GM12891 (cell line): ENCODE data around the gene SIL1.
A peak's percentile ranks its signal among the peaks of the same experiment; 100 is the strongest.

Source experiments
- DNase-seq: peaks from one replicate; pipeline ENCODE4 v3.0.0; 2011; ENCODE audit warnings: low spot score; ENCODE audit not compliant: insufficient read length
- FAIRE-seq: peaks from 2 replicates; lab custom pipeline; 2011; peaks lifted over from hg19 to GRCh38; lab: Jason Lieb, UNC
- PAX5 ChIP-seq: IDR thresholded peaks from 2 replicates; pipeline ENCODE4 v1.6.1; 2011; ENCODE audit warnings: low read length, moderate library complexity, mild to moderate bottlenecking; ENCODE audit not compliant: insufficient read depth, severe bottlenecking
- POLR2A ChIP-seq: IDR thresholded peaks from 2 replicates; pipeline ENCODE4 v1.6.1; 2011; ENCODE audit warnings: low read depth, low read length, control low read depth
- POLR2AphosphoS5 ChIP-seq: IDR thresholded peaks from 2 replicates; pipeline ENCODE4 v1.6.1; 2011; ENCODE audit warnings: low read depth, low read length, control low read depth
- POU2F2 ChIP-seq: IDR thresholded peaks from 2 replicates; pipeline ENCODE4 v1.6.1; 2011; ENCODE audit warnings: low read depth, mild to moderate bottlenecking, control low read depth, low read length, moderate library complexity
- SPI1 ChIP-seq: IDR thresholded peaks from 2 replicates; pipeline ENCODE4 v1.6.1; 2011; ENCODE audit warnings: low read depth, low read length, control low read depth
- TAF1 ChIP-seq: IDR thresholded peaks from 2 replicates; pipeline ENCODE4 v1.6.1; 2011; ENCODE audit warnings: low read depth, low read length, control low read depth

SIL1 gene

DNA sequence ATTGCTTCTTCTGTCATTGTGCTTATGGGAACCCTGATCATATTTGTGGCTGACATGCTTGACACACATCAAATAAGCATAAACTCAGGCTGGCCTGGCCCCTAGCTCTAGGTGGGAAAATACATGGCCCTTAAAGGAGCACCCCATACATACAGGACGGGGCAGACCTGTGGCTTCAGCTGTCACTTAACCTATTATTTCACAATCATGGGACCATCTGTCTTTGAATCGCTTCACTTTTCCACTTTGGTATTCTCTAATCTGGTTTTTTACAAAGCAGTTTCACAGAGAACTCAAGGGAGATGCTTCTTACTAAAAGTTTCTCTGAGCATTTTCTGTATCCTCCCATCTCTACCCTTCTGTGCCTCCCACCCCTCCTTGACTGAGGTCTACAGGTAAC, 288.4 kb downstream of the SIL1 start:
- FAIRE-seq (no peak), DNase-seq (no peak)
- TF ChIP-seq POLR2AphosphoS5 (no peak), POLR2A (no peak), POU2F2 (no peak), PAX5 (no peak), TAF1 (no peak), SPI1 (no peak)

DNA sequence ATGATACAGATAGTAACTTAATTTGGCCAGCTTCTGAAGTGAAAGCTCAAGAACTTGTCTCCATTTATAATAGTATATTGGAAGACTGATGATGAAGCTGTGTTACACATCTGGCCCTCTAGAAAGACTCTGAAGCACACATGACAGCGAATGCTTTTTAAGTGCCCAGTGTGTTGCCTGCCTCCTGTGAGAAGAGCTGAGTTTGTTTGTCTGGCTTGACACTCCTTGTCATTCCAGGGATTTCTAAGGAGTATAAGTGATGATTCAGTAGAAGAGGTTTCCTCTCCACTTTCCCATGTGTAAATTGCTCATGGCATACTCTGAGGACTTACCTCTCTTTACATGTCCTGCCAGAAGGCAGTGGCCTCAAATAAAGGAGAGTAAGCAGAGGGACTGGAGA, 292.6 kb downstream of the SIL1 start:
- TF ChIP-seq PAX5, result no peak
- no peak for TF ChIP-seq POU2F2
- no peak for TF ChIP-seq POLR2A
- no peak for TF ChIP-seq TAF1
- TF ChIP-seq POLR2AphosphoS5, result no peak
- TF ChIP-seq SPI1, result no peak
- FAIRE-seq, result no peak

GRCh38 chr5:138903130-138903775, 294.9 kb downstream of the SIL1 start:
- DNase-seq (no peak), FAIRE-seq (no peak)
- TF ChIP-seq TAF1 (no peak), POLR2AphosphoS5 (no peak), POLR2A (no peak), SPI1 (no peak), POU2F2 (no peak), PAX5 (no peak)

More for the DNA sequence above, 292.6 kb downstream of the SIL1 start:
- DNase-seq, result no peak

- DNase-seq (no peak), FAIRE-seq (no peak)
- TF ChIP-seq POLR2AphosphoS5, result no peak
- TF ChIP-seq TAF1, result no peak
- TF ChIP-seq PAX5, result no peak
- TF ChIP-seq POU2F2, result no peak
- no peak for TF ChIP-seq POLR2A
- no peak for TF ChIP-seq SPI1
Observed at GRCh38 chr5:138901716-138902115, 296.5 kb downstream of the SIL1 start.

GRCh38 chr5:138900281-138900965, 297.7 kb downstream of the SIL1 start:
- FAIRE-seq (no peak), DNase-seq (peak; percentile 25)
- TF ChIP-seq POLR2A, result no peak
- TF ChIP-seq PAX5, result no peak
- no peak for TF ChIP-seq SPI1
- no peak for TF ChIP-seq POLR2AphosphoS5
- no peak for TF ChIP-seq TAF1
- TF ChIP-seq POU2F2, result no peak

- no peak for TF ChIP-seq POU2F2
- TF ChIP-seq POLR2AphosphoS5, result no peak
- no peak for TF ChIP-seq PAX5
- TF ChIP-seq TAF1, result no peak
- no peak for TF ChIP-seq SPI1
- no peak for TF ChIP-seq POLR2A
- FAIRE-seq (no peak), DNase-seq (no peak)
Observed at GRCh38 chr5:138898742-138899141, 299.4 kb downstream of the SIL1 start.

- FAIRE-seq (no peak), DNase-seq (no peak)
- no peak for TF ChIP-seq PAX5
- no peak for TF ChIP-seq POU2F2
- no peak for TF ChIP-seq POLR2A
- no peak for TF ChIP-seq POLR2AphosphoS5
- TF ChIP-seq SPI1, result no peak
- TF ChIP-seq TAF1, result no peak
Observed at GRCh38 chr5:138898299-138898698, 299.9 kb downstream of the SIL1 start.
